Measurements from ENCODE around the gene SYTL2. TPM values are rescaled to one million over a fixed set of nuclear protein-coding genes. Genes with fewer than 3 reads are reported as not detected.

SYTL2 gene
- total RNA-seq, 6 experiments from 2014 or later = 4.2 to 14.9 (median 8.7) TPM

GRCh38 chr11:85718126-85718943 lies 92.6 kb downstream of the SYTL2 start:
- Histone ChIP-seq H3K4me3 (no peak overlapping the region), H3K9me3 (no peaks in the 10 kb centered on the region), H3K27ac (no peak overlapping the region), H3K27me3 (no peaks in the 10 kb centered on the region), H3K4me1 (no peaks in the 10 kb centered on the region), H3K36me3 (no peaks in the 10 kb centered on the region)
- TF ChIP-seq POLR2A (IDR thresholded peaks at IDR 0.05) = no peak
- TF ChIP-seq CTCF (IDR thresholded peaks at IDR 0.05) = no peak
- ATAC-seq (no peak), DNase-seq (no peak)
- 41% methylated on average over 7 of the region's 7 CpGs for WGBS (ENCODE audit: insufficient coverage, low coverage, low lambda C conversion rate, missing lambda C conversion rate)
- intact Hi-C loops (cut with DNase I) = no loop called here

GRCh38 chr11:85717429-85717828 lies 93.5 kb downstream of the SYTL2 start:
- intact Hi-C loops (cut with DNase I) = no loop called here
- ATAC-seq (no peak), DNase-seq (no peak)
- no peaks in the 10 kb centered on the region for H3K4me1 ChIP-seq
- no peak overlapping the region for H3K27ac ChIP-seq
- 66% methylated on average over 2 of the region's 2 CpGs for WGBS (ENCODE audit: insufficient coverage, low coverage, low lambda C conversion rate, missing lambda C conversion rate)
- H3K4me3 ChIP-seq = no peak overlapping the region
- no peak for TF ChIP-seq CTCF (IDR thresholded peaks at IDR 0.05)
- H3K9me3 ChIP-seq = no peaks in the 10 kb centered on the region
- H3K27me3 ChIP-seq = no peaks in the 10 kb centered on the region
- H3K36me3 ChIP-seq = no peaks in the 10 kb centered on the region

- Histone ChIP-seq H3K4me3 (no peak overlapping the region), H3K27ac (no peak overlapping the region), H3K4me1 (no peaks in the 10 kb centered on the region), H3K27me3 (no peaks in the 10 kb centered on the region), H3K36me3 (no peaks in the 10 kb centered on the region), H3K9me3 (no peaks in the 10 kb centered on the region)
- ATAC-seq = no peak
- 75% methylated on average over 3 of the region's 3 CpGs for WGBS (ENCODE audit: insufficient coverage, low coverage, low lambda C conversion rate, missing lambda C conversion rate)
- TF ChIP-seq CTCF (IDR thresholded peaks at IDR 0.05) = no peak
- TF ChIP-seq POLR2A (IDR thresholded peaks at IDR 0.05) = no peak
- intact Hi-C loops (cut with DNase I) = no loop called here
- DNase-seq = no peak
These were observed 98.0 kb downstream of the SYTL2 start for GRCh38 chr11:85712953-85713352.

GRCh38 chr11:85710917-85711316 lies 100.0 kb downstream of the SYTL2 start:
- H3K9me3 ChIP-seq = no peaks in the 10 kb centered on the region
- H3K4me3 ChIP-seq = no peak overlapping the region
- TF ChIP-seq POLR2A (IDR thresholded peaks at IDR 0.05) = no peak
- no peak for TF ChIP-seq CTCF (IDR thresholded peaks at IDR 0.05)
- DNase-seq (no peak), ATAC-seq (no peak)
- 51% methylated on average over 5 of the region's 5 CpGs for WGBS (ENCODE audit: insufficient coverage, low coverage, low lambda C conversion rate, missing lambda C conversion rate)
- H3K36me3 ChIP-seq = no peaks in the 10 kb centered on the region
- no peaks in the 10 kb centered on the region for H3K27me3 ChIP-seq
- no peak overlapping the region for H3K27ac ChIP-seq
- intact Hi-C loops (cut with DNase I) = no loop called here
- H3K4me1 ChIP-seq = no peaks in the 10 kb centered on the region

All from right lobe of liver (tissue), 6 donors.